GM18526 (cell line): Measurements from ENCODE around the gene CDV3.

ENCODE experiments used
- POLR2A ChIP-seq: IDR thresholded peaks from 3 replicates; pipeline ENCODE4 v1.6.1; 2011; ENCODE audit not compliant: insufficient read length; ENCODE audit errors: extremely low read depth

The CDV3 gene

DNA sequence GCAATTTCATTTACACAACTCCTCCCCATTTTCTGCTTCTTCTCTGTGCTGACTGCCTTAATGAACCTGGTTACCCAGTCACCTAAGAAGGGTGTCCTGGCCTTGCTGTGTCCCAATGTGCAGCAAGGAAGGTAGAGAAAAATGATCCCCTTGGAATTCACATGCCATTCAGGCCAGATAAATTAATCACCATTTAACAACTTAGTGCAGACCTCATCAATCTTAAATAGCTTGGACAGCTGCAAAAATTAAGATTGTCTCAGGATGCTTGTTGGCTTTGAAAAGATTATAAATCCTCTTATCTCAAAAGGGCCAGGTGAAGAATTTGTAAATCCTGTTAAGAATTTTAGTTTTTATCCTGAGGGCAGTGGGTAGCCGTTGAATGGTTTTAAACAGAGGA, 9.7 kb upstream of the CDV3 start:
- TF ChIP-seq POLR2A, result no peak

DNA sequence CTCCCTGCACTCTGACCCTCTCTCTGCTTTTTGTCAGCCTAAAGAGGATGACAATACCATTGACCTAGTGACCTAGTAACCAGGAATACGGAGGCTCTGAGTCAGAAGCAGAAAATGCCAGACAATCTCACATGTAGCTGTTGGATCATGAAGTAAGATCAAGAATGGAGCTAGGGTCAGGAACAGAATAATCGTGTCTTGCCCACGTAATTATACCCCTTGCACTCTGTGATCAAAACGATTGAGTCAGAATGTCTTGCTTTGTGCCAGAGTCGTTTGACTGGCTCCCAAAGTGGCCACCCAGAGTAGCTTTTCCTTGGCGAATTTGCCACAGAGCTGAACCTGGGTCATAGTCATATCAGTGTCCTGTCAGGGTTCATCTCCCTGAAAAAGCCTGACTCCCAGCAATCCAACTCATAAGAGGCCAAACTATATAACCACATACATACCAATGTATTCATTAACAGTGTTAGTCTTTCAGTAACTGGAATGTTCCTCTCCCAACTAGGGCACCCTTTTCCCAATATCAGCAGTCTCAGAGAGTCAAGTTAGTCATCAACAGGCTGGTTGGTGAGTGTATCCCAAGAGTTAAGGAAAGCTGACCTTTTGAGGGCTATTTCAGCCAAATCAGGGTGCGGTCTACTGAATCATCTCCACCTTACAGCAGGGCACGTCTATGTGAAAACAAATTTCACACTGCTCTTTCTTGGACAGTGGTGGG, 5.0 kb upstream of the CDV3 start:
- TF ChIP-seq POLR2A, result no peak

DNA sequence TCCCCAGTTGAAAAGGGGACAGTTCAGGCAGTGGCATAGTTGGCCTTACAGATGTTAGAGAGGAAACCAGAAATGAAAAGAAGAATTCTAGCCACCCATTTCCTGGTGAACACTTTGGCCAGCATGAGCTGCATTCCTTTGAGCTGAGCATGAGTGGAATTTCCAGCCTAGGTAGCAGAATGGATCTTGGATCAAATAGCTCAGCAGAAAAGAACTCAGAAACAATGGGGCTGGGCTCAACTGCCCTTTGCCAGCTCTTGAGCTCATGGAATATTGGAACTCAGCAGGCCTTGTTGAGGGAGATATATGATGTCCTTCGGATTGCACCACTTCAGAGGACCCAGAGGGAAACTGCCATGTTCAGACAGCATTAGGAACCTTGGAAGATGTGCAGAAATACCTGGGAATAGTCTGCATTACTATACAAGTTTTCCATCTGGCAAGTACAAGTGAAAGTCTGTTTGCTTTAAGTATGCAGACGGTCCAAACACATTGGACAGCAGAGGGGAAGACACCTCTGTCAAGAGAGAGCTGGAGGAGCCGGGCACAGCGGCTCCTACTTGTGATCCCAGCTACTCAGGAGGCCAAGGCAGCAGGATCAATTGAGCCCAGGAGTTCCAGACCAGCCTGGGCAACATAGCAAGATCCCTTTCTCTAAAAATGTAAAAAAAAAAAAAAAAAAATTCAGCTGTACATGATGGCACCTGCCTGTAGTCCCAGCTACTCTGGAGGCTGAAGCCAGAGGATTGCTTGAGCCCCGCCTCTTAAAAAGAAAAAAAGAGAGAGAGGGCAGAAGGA, 3.1 kb upstream of the CDV3 start:
- no peak for TF ChIP-seq POLR2A

DNA sequence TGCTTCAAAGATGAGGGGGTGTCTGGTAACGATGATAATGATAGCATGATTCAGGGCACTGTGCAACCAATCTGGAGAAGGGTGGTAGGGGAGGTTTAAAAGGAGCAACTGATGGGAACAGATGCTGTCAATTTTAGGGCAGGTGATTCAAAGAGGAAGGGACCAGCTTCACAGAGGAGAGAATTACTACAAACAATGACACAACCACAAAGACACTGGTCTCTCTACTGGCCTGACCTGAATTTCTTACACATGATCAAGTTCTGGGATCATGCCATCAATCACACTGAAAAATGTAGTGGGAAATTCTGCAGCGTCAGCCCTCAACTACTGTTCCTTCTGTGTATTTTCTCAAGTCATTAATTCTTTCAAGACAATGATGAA, 2.6 kb upstream of the CDV3 start:
- TF ChIP-seq POLR2A, result no peak

DNA sequence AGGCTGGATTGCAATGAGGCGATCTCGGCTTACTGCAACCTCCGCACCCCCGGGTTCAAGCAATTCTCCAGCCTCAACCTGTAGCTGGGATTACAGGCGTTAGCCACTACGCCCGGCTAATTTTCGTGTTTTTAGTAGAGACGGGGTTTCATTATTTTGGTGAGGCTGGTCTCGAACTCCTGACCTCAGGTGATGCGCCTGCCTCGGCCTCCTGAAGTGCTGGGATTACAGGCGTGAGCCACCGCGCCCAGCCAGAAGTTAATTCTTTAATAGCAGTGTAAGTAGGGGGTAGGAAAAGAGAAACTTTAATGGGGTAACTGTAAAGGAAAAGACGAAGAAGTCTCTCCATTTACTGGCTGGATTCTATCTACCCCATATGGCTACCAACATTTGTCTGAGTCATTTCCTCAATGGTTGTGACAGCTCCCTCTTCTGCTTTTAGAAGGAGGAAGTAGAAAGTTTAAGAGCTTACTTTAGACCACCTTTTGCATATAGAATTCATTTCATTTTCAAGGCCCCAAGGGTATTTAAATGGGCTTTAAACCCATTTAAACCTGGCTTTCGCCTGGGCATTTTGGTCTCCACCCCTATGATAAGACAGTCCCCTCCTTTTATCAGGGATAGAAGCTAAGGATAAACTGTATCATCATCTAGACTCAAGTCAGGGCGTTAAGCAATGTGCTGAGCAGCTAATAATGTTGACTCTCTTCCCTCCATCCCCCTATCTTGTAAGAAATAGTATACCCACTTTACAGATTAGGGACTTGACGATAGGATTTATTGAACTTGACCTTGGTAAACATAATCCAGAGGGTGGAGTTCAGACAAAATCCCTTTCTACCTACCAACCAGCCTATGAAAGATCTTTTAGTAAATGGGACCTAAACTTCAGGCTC, 1.1 kb upstream of the CDV3 start:
- TF ChIP-seq POLR2A, result no peak

DNA sequence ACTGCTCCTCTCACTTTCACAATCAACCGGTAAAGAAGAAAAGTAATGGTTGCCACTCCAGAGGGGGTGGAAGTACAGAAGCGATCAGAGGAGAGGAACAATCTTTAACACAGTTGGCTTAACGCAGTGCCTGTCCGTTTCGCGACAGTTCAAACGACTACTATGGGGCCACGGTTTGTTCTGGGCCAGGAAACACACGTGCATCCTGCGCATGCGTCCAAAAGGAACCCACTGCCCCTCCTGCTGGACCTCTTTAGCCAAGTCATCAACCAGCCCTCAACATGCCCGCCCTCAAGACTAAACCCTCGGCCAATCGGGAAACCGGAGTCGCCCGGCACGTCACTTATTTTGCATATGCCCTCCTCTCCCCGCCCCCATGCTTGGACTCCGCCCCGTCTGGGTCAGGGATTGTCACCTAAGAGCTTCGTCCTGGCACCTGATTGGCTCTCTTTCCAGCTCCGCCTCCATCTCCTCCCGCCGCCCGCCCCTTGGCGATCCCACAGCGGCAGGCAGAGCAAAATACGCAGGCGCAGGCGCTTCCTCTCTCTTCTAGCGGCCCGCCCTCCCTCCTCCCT, 345 bp upstream of the CDV3 start:
- peak; percentile 79 for TF ChIP-seq POLR2A

DNA sequence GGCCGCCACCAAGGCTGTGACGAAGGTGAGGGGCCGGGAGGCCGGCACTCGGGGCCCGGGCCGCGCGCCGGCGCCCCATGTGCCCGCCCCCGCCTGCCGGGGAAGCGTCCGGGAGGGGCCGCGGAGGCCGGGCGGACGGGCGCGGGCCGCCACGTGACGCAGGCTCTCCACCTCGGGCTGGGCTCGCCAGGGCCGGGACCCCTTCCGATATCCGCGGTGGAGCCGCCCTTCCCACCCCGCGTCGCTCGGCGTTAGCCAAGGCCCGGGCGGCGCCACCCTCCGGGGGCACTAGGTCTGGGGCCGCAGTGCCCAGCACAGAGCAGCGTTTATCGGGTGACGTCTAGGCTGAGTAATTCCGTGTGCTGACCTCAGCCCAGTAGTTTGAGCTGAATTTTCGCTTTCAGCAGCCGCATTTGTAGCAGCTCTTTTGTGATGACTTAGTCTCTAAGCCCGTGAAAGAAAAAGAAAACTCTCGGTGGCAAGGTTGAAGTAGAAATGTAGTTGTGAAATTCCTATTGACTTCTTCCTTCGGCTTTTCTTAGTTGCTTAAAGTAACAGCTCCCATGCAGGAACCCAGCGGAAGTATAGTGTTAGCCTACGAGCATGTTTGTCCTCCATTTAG, 885 bp downstream of the CDV3 start:
- peak; percentile 55 for TF ChIP-seq POLR2A

DNA sequence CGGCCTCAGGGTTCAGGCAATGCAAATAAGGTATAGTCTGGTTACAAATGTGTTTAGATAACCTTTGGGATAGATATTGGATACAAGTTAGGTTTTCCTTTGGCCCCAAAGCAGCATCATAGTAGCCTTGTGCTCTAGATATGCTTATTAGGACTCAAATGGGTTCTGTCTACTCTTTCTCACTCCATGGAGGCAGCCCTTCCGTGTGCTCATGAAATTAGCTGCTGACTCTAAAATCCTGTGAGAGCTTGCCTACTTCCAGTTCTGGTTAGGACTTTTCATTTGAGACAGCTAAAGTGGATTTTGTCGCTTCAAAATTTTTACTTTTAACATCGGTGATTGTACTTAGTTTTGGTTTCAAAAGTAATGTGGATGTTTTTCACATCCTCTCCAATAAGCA, 1.6 kb downstream of the CDV3 start:
- no peak for TF ChIP-seq POLR2A

DNA sequence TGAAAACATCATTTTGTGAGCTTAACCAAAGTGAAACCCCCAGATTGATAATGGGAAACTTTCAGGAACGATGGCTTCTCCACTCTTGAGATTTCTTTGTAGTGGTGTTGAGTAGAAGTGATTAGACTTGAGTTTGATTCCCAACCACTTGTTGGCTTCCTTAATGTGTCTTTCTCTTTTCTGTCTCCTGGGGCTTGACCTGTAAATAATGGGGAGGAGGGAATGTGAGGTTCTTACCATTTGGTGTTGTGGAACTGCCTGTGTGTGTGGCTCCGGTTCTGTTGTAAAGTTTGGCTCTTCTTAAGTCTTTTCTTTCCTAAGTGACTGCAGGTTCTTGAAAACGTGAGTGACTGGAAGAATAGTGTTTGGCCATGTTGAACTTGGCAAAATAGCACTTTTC, 2.7 kb downstream of the CDV3 start:
- TF ChIP-seq POLR2A, result no peak

DNA sequence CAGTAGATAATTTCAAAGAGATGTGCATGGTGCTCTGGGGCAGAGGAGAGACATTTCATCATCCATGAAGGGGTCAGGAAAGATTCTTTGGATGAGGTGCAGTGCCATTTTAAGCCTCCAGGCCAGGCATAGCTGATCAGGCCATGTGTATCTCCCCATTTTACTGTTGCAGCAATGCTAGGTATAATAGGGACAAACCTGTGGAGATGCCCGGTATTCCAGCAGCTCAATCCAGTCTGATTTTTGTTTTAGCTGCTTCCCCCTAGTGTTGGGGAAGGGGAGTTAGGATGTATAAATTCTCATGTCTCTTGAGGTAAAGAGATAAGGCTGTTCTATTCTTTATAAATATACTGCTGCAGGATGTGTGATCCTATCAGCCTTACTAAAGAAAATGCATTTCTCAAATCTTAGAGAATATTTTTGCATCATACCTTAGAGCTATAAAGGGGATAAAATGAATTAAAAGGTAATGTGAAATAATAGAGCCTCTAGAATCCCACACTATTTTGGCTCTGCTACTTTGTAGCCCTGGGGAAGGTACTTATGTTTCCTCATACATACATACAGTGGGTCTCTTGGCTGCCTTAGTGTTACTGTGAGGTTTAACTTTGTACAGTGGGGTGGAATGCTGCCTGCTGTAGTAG, 5.2 kb downstream of the CDV3 start:
- no peak for TF ChIP-seq POLR2A

DNA sequence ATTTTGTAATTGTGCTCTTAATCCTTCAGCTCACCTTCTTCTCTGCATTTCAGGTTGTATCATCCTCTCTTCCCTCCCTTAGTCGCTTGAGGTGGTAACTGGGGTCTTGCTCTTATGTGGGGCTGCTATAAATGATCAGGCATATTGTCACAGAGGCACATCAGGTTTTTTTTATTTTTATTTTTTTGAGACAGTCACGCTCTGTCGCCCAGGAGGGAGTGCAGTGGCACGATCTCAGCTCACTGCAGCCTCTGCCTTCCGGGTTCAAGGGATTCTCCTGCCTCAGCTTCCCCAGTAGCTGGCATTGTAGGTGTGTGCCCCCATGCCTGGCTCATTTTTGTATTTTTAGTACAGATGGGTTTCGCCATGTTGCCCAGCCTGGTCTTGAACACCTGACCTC, 9.9 kb downstream of the CDV3 start:
- TF ChIP-seq POLR2A, result no peak

DNA sequence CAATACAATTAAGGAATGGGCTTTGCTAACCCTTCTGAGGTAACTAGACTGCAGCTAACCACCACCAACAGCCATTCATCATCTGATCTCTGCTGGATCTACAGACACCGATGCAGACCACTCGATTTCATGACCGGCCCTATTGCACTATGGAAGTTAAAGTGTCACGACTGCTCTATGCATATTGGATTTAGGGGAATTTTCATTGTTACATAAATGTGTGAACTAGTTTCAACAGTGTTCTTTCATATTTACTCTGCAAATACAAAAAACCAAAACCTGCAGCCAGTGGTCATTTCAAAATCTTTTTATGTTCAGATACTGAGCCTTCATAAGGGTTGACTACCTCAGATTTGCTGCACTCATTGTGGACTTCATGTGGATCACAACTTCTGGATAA, 14.5 kb downstream of the CDV3 start:
- no peak for TF ChIP-seq POLR2A

DNA sequence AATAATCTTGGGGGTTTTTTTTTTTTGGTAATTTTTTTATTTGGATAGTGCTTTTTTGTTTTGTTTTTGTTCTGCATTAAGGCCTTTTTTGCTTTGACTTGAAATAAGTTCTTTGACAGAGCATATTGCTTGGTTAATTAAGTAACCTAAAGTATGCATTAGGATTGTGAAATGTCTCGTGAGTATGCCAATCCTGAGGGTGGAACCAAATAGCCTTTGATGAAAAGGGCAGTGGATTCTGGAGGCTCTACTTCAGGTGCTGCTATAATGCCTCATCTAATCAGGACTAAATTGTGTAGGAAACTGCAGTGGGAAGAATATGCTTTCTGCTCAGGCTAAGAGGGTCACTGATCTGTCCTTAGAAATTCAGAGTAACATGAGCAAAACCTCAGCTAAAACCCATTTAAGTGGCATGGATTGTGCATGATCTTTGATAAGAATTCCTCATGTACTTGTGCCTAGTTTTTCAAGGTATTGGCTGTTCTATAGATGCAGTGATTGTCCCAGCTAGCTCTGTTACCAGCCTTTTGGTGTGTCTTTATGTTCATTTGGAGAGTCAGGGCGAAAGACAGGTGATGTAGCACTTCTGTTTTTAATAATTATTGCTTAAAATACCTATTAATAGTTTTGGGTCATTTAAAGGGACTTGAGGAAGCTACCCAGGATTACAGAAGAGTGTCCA, 15.4 kb downstream of the CDV3 start:
- no peak for TF ChIP-seq POLR2A

DNA sequence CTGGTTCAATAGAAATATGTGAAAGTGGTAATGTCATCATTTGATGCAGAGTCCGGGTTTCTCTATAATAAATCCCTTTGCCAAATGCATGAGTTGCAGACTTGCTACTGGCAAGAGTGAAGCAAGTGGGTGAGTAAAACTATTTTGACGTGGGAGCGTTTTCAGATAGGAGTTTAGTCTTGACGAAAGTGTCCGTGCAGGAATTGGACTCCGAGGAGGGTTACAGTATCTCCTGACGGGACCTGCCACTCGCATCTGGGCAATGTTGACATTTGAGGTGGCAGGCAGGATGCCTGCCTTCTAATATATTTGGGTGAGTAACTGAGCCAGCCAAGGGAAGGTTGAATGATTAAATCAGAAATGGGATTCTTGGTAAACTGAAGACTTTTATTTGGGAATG, 16.0 kb downstream of the CDV3 start:
- TF ChIP-seq POLR2A, result no peak
